PC-9 (cell line): ENCODE data around the gene SPEG.

Experiments used
- EZH2 ChIP-seq: fragments of 200-600 bp; sonication (generic); IDR thresholded peaks from 2 replicates; pipeline ENCODE4 v1.8.0; 2017; ENCODE audit warnings: antibody characterized with exemption, low read depth
- TF ChIP-seq, protein P1 (sequence below): fragments of 200-600 bp; sonication (generic); conservative IDR thresholded peaks from 2 replicates; pipeline ENCODE4 v1.6.1; 2017; ENCODE audit warnings: mixed run types, antibody characterized with exemption, mild to moderate bottlenecking, moderate library complexity

DNA sequence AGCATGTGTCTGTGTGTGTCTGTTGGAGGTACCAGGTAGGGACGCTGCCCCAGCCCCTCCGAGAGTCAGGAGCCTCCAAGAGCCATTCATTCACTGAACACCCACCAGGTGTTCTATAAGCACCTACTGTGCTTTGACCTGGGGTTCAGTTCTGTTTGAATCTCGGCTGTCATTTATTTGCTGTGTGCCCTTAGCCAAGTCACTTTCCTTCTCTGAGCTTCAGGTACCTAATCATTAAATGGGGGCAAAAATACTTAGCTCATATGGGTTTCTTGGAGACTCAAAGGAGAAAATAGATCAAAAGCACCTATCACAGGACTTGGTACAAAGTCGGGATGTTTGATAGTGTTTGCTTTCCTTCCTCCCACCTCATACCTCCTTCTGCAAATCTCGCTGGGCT is 92.8 kb downstream of the SPEG start:
- TF ChIP-seq EZH2: no peak
- TF ChIP-seq, protein P1, sequence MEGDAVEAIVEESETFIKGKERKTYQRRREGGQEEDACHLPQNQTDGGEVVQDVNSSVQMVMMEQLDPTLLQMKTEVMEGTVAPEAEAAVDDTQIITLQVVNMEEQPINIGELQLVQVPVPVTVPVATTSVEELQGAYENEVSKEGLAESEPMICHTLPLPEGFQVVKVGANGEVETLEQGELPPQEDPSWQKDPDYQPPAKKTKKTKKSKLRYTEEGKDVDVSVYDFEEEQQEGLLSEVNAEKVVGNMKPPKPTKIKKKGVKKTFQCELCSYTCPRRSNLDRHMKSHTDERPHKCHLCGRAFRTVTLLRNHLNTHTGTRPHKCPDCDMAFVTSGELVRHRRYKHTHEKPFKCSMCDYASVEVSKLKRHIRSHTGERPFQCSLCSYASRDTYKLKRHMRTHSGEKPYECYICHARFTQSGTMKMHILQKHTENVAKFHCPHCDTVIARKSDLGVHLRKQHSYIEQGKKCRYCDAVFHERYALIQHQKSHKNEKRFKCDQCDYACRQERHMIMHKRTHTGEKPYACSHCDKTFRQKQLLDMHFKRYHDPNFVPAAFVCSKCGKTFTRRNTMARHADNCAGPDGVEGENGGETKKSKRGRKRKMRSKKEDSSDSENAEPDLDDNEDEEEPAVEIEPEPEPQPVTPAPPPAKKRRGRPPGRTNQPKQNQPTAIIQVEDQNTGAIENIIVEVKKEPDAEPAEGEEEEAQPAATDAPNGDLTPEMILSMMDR: no peak
